Measurements from ENCODE around the gene ATP6V0E2. TPM values are rescaled to one million over a fixed set of nuclear protein-coding genes. Genes with fewer than 3 reads are reported as not detected.
"Not testable (repeated sequence)": the region's sequence is repeated elsewhere in the genome, so short reads cannot be mapped to it uniquely, and the experiment has no call there.

ATP6V0E2 gene
- total RNA-seq, 2 donors from 2014 or later = 15.3 to 16.1 TPM

DNA sequence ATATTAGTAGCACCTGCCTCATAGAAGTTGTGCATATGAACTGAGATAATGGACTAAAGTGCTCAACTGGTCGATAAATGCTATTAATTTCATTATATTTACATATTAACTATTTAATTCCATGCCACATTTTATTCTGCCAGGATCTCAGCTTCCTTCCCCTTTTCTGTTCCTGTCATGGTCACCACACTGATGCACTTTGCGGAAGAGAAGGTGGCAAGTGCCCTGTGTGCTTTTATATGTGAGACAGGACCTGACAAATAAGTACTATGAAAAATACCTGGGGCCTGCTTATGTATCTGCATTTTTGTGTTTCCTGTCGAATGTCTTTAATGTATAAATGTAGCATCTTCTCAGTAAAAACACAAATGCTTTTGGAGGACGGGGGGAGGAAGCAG is 12.2 kb downstream of the ATP6V0E2 start:
- Mint-ChIP-seq H3K27me3 (ENCODE audit: insufficient read depth) (no peaks in the 10 kb centered on the region), H3K4me3 (no peak overlapping the region), H3K9me3 (no peaks in the 10 kb centered on the region), H3K27ac (no peak overlapping the region), H3K4me1 (peaks cover 16% of the 10 kb centered on the region), H3K36me3 (ENCODE audit: low read depth) (no peaks in the 10 kb centered on the region)
- H3K27me3 ChIP-seq (ENCODE audit: control insufficient read depth, insufficient read depth, low read length, poor library complexity, severe bottlenecking) = no peaks in the 10 kb centered on the region
- peaks cover 6% of the 10 kb centered on the region for H3K4me1 ChIP-seq (ENCODE audit: control insufficient read depth, insufficient read depth, low read length)
- no peak overlapping the region for H3K27ac ChIP-seq (ENCODE audit: low read depth, low read length)
- DNase-seq = no peak
- H3K9me3 ChIP-seq (ENCODE audit: control insufficient read depth, low read length) = no peaks in the 10 kb centered on the region
- no peak overlapping the region for H3K9ac ChIP-seq (ENCODE audit: extremely low read depth, low read length, poor library complexity, severe bottlenecking)
- TF ChIP-seq, protein P1, sequence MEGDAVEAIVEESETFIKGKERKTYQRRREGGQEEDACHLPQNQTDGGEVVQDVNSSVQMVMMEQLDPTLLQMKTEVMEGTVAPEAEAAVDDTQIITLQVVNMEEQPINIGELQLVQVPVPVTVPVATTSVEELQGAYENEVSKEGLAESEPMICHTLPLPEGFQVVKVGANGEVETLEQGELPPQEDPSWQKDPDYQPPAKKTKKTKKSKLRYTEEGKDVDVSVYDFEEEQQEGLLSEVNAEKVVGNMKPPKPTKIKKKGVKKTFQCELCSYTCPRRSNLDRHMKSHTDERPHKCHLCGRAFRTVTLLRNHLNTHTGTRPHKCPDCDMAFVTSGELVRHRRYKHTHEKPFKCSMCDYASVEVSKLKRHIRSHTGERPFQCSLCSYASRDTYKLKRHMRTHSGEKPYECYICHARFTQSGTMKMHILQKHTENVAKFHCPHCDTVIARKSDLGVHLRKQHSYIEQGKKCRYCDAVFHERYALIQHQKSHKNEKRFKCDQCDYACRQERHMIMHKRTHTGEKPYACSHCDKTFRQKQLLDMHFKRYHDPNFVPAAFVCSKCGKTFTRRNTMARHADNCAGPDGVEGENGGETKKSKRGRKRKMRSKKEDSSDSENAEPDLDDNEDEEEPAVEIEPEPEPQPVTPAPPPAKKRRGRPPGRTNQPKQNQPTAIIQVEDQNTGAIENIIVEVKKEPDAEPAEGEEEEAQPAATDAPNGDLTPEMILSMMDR (conservative IDR thresholded peaks at IDR 0.05) = no peak
- WGBS, 2 experiments (ENCODE audit: insufficient coverage in 1 of 2, insufficient read length in 1 of 2) = 85 to 88% methylated on average over 3 to 4 of the region's 4 CpGs
- no peak overlapping the region for H3K4me3 ChIP-seq (ENCODE audit: low read length)
- no peaks in the 10 kb centered on the region for H3K36me3 ChIP-seq (ENCODE audit: control insufficient read depth, insufficient read depth, low read length)

DNA sequence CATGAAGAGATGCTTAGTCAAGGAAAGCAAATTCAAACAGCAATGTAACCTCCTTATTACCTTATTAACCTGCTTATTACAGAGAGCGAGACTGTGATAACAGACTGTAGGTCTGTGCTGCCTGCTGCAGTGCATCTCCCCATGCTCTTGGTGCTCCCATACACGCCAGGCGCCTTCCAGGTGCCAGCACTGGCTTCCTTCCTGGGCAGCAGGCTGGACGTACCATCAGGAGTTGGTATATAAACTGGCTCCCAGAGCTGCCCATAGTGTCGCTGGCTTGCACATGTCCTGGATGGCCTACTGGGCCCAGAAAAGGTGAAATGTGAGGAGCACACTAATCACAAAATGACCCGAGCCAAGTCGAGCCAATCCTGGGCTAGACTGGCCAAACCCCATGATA is 13.5 kb downstream of the ATP6V0E2 start:
- no peaks in the 10 kb centered on the region for H3K27me3 ChIP-seq (ENCODE audit: control insufficient read depth, insufficient read depth, low read length, poor library complexity, severe bottlenecking)
- peaks cover 6% of the 10 kb centered on the region for H3K4me1 ChIP-seq (ENCODE audit: control insufficient read depth, insufficient read depth, low read length)
- Mint-ChIP-seq H3K4me1 (peaks cover 16% of the 10 kb centered on the region), H3K36me3 (ENCODE audit: low read depth) (no peaks in the 10 kb centered on the region), H3K4me3 (no peak overlapping the region), H3K9me3 (no peaks in the 10 kb centered on the region), H3K27me3 (ENCODE audit: insufficient read depth) (no peaks in the 10 kb centered on the region), H3K27ac (no peak overlapping the region)
- TF ChIP-seq, protein P1 (conservative IDR thresholded peaks at IDR 0.05) = no peak
- H3K9me3 ChIP-seq (ENCODE audit: control insufficient read depth, low read length) = no peaks in the 10 kb centered on the region
- H3K27ac ChIP-seq (ENCODE audit: low read depth, low read length) = no peak overlapping the region
- WGBS, 2 experiments (ENCODE audit: insufficient coverage in 1 of 2, insufficient read length in 1 of 2) = 87 to 92% methylated on average over 6 to 7 of the region's 7 CpGs
- H3K4me3 ChIP-seq (ENCODE audit: low read length) = no peak overlapping the region
- H3K9ac ChIP-seq (ENCODE audit: extremely low read depth, low read length, poor library complexity, severe bottlenecking) = no peak overlapping the region
- DNase-seq = no peak
- H3K36me3 ChIP-seq (ENCODE audit: control insufficient read depth, insufficient read depth, low read length) = no peaks in the 10 kb centered on the region

DNA sequence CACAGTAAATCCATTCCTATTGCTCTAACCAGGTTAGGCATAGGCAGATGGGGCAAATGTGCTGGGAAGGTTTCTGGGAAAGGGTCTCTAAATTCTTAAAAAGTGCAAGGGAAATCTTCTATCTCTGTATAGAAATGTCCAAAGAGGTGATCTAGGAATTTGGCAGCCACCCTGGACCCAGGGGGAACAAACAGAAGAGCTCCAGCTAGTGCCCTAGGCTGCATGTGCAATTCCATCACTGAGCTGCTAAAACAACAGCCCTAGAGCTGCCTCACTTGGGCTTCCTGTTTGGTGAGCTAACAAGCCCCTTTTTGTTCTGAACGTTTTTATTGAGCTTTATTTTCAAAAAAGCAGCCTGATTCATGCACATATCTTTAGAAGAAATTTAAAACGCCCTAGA is 16.9 kb downstream of the ATP6V0E2 start:
- not testable (repeated sequence) for H3K4me3 ChIP-seq (ENCODE audit: low read length); H3K27me3 Mint-ChIP-seq (ENCODE audit: insufficient read depth); H3K36me3 Mint-ChIP-seq (ENCODE audit: low read depth); H3K27ac ChIP-seq (ENCODE audit: low read depth, low read length); H3K27ac Mint-ChIP-seq; H3K4me1 ChIP-seq (ENCODE audit: control insufficient read depth, insufficient read depth, low read length); H3K27me3 ChIP-seq (ENCODE audit: control insufficient read depth, insufficient read depth, low read length, poor library complexity, severe bottlenecking); H3K4me3 Mint-ChIP-seq; H3K9ac ChIP-seq (ENCODE audit: extremely low read depth, low read length, poor library complexity, severe bottlenecking); H3K4me1 Mint-ChIP-seq; H3K9me3 Mint-ChIP-seq; DNase-seq; H3K36me3 ChIP-seq (ENCODE audit: control insufficient read depth, insufficient read depth, low read length); H3K9me3 ChIP-seq (ENCODE audit: control insufficient read depth, low read length)
- WGBS, 2 experiments (ENCODE audit: insufficient coverage in 1 of 2, insufficient read length in 1 of 2) = 0% methylated on average over 1 of the region's 2 CpGs; no CpG with 5 or more reads in 1 of the 2 experiments

DNA sequence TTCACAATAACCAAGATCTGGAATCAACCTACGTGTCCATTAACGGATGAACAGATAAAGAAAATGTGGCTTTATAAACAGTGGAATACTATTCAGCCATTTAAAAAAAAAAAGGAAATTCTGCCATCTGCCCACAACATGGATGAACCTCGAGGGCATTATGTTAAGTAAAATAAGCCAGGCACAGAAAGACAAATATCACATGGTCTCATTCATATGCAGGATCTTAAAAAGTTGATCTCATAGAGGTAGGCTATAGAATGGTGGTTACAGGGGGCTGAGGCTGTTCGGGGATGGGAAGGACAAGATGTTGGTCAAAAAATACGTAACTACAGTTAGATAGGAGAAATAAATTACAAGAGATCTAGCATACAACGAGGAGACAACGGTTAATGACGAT is 21.2 kb downstream of the ATP6V0E2 start:
- not testable (repeated sequence) for H3K9ac ChIP-seq (ENCODE audit: extremely low read depth, low read length, poor library complexity, severe bottlenecking); H3K4me1 ChIP-seq (ENCODE audit: control insufficient read depth, insufficient read depth, low read length); H3K27ac Mint-ChIP-seq; H3K4me3 Mint-ChIP-seq; H3K4me1 Mint-ChIP-seq; H3K27me3 Mint-ChIP-seq (ENCODE audit: insufficient read depth); H3K4me3 ChIP-seq (ENCODE audit: low read length); H3K36me3 ChIP-seq (ENCODE audit: control insufficient read depth, insufficient read depth, low read length); H3K36me3 Mint-ChIP-seq (ENCODE audit: low read depth); H3K27me3 ChIP-seq (ENCODE audit: control insufficient read depth, insufficient read depth, low read length, poor library complexity, severe bottlenecking); H3K9me3 Mint-ChIP-seq; H3K27ac ChIP-seq (ENCODE audit: low read depth, low read length); DNase-seq; H3K9me3 ChIP-seq (ENCODE audit: control insufficient read depth, low read length)
- WGBS, 2 experiments (ENCODE audit: insufficient coverage in 1 of 2, insufficient read length in 1 of 2) = 91 to 94% methylated on average over 3 to 6 of the region's 8 CpGs

DNA sequence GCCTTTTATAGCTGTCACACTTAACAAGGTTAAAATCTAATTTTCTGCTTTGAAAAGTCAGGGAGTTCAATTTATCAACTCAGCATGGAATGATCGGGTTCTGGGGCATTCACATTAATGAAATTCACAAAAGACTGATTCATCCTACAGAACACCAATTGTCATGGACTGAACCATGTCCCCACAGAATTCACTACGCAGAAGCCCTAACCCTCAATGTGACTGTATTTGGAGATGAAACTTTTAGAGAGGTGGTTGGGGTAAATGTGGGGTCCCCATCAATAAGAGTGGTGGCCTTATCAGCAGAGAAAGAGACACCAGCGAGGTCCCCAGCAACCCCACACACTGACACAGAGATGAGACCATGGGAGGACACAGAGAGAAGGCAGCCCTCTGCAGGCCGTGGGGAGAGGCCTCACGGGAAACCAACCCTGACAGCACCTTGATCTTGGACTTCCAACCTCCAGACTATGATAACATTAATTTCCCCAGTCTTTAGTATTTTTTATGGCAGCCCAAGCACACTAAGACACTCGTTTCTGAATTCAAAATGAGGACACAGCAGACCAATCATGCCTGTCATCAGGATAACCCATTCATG is 34.1 kb downstream of the ATP6V0E2 start:
- H3K36me3 ChIP-seq (ENCODE audit: control insufficient read depth, insufficient read depth, low read length); H3K27ac Mint-ChIP-seq; H3K27ac ChIP-seq (ENCODE audit: low read depth, low read length); H3K36me3 Mint-ChIP-seq (ENCODE audit: low read depth); H3K9me3 ChIP-seq (ENCODE audit: control insufficient read depth, low read length); H3K27me3 Mint-ChIP-seq (ENCODE audit: insufficient read depth); H3K4me1 ChIP-seq (ENCODE audit: control insufficient read depth, insufficient read depth, low read length); H3K9ac ChIP-seq (ENCODE audit: extremely low read depth, low read length, poor library complexity, severe bottlenecking); DNase-seq; H3K4me3 ChIP-seq (ENCODE audit: low read length); H3K4me3 Mint-ChIP-seq; H3K27me3 ChIP-seq (ENCODE audit: control insufficient read depth, insufficient read depth, low read length, poor library complexity, severe bottlenecking); H3K4me1 Mint-ChIP-seq; H3K9me3 Mint-ChIP-seq: not testable (repeated sequence)
- 68% methylated on average over 2 of the region's 6 CpGs; no CpG with 5 or more reads in 1 of the 2 experiments for WGBS, 2 experiments (ENCODE audit: insufficient coverage in 1 of 2, insufficient read length in 1 of 2)

DNA sequence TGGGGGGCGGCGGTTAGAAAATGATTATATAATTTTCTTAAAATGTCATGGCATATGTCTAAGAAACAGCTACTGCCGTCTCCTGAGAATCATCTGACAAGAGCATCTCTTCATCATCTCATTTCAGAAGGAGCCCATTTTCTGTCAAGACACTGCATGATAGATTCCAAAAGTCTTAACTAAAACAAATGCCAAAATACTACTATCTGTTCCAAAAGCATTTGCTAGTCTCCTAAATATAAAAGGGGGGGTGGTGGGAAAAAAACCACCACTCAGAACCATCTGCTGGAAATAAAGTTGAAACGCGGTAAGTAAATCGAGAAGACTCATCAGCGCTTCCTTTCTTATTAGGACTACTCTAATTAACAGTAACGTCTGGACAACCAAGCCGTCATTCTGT is 36.5 kb downstream of the ATP6V0E2 start:
- not testable (repeated sequence) for H3K4me1 Mint-ChIP-seq; H3K27ac ChIP-seq (ENCODE audit: low read depth, low read length); H3K9me3 Mint-ChIP-seq; H3K4me1 ChIP-seq (ENCODE audit: control insufficient read depth, insufficient read depth, low read length); H3K27me3 ChIP-seq (ENCODE audit: control insufficient read depth, insufficient read depth, low read length, poor library complexity, severe bottlenecking); H3K9me3 ChIP-seq (ENCODE audit: control insufficient read depth, low read length); H3K27ac Mint-ChIP-seq; H3K36me3 ChIP-seq (ENCODE audit: control insufficient read depth, insufficient read depth, low read length); H3K27me3 Mint-ChIP-seq (ENCODE audit: insufficient read depth); H3K36me3 Mint-ChIP-seq (ENCODE audit: low read depth); DNase-seq; H3K9ac ChIP-seq (ENCODE audit: extremely low read depth, low read length, poor library complexity, severe bottlenecking); H3K4me3 ChIP-seq (ENCODE audit: low read length); H3K4me3 Mint-ChIP-seq
- 97% methylated on average over 3 of the region's 9 CpGs; no CpG with 5 or more reads in 1 of the 2 experiments for WGBS, 2 experiments (ENCODE audit: insufficient coverage in 1 of 2, insufficient read length in 1 of 2)

Measured in endodermal cell (in vitro differentiated cells).